Calu3 (cell line): ENCODE results near the gene AKR1C2. TPM values are rescaled to one million over a fixed set of nuclear protein-coding genes. Genes with fewer than 3 reads are reported as not detected.
A peak's percentile ranks its signal among the peaks of the same experiment; 100 is the strongest.
"Not testable (repeated sequence)": the region's sequence is repeated elsewhere in the genome, so short reads cannot be mapped to it uniquely, and the experiment has no call there.

ENCODE experiments used
- BruUV-seq: library from RNA; stranded (reverse); fragments of 400-500 nt; replicated peaks from 2 replicates; lab custom pipeline; 2021; lab: Mats Ljungman, UMichigan
- CTCF ChIA-PET: fragments of 300-600 bp; sonication (Branson Sonifier 250); formaldehyde crosslinking; loops from one replicate; lab custom pipeline; 2022; ENCODE audit warnings: antibody characterized with exemption; lab: Charles Lee
- DNase-seq: peaks from one replicate; pipeline ENCODE4 v3.0.0; 2022
- H3K27ac Mint-ChIP-seq: one replicate; pipeline ENCODE4 v1.8.0; 2022; ENCODE audit warnings: mixed read lengths; ENCODE audit not compliant: unreplicated experiment
- H3K27me3 Mint-ChIP-seq: one replicate; pipeline ENCODE4 v1.8.0; 2022; ENCODE audit warnings: mixed read lengths; ENCODE audit not compliant: unreplicated experiment
- H3K36me3 Mint-ChIP-seq: one replicate; pipeline ENCODE4 v1.8.0; 2022; ENCODE audit warnings: mild to moderate bottlenecking, moderate library complexity, mixed read lengths; ENCODE audit not compliant: insufficient read depth, unreplicated experiment
- H3K4me1 Mint-ChIP-seq: one replicate; pipeline ENCODE4 v1.8.0; 2022; ENCODE audit warnings: mild to moderate bottlenecking, low read depth, mixed read lengths; ENCODE audit not compliant: unreplicated experiment
- H3K4me3 Mint-ChIP-seq: one replicate; pipeline ENCODE4 v1.8.0; 2022; ENCODE audit warnings: mild to moderate bottlenecking, low read depth, moderate library complexity, mixed read lengths; ENCODE audit not compliant: unreplicated experiment
- H3K9me3 Mint-ChIP-seq: one replicate; pipeline ENCODE4 v1.8.0; 2022; ENCODE audit warnings: low read depth, mixed read lengths; ENCODE audit not compliant: unreplicated experiment
- CTCF ChIP-seq: fragments of 200-600 bp; IDR thresholded peaks from one replicate; pipeline ENCODE4 v1.8.0; 2022; ENCODE audit warnings: antibody characterized with exemption; ENCODE audit not compliant: unreplicated experiment
- intact Hi-C: fragments of 100-400 bp; cut with micrococcal nuclease; formaldehyde crosslinking; loops from one replicate; pipeline ENCODE4 v1.10.0; 2022; ENCODE audit not compliant: unreplicated experiment
- total RNA-seq: library from RNA; stranded (reverse); gene quantifications from 2 replicates; pipeline ENCODE4 v1.2.3, GENCODE V29; 2022

Gene AKR1C2
- total RNA-seq, 1 experiment from 2014 or later = 10.6 TPM

GRCh38 chr10:5036511-5036910 is 32.9 kb upstream of the AKR1C2 start:
- no TSS peak for BruUV-seq
- no peak for DNase-seq
- CTCF ChIA-PET = interaction anchor here (1.1 kb wide), 1 partner anchor 10 kb away, joined by 3 read pairs; no protein-coding TSS in a partner anchor
- peaks cover 5% of the 10 kb centered on the region for H3K36me3 Mint-ChIP-seq
- no peak for TF ChIP-seq CTCF
- H3K4me3 Mint-ChIP-seq = no peak overlapping the region
- peaks cover 59% of the 10 kb centered on the region for H3K4me1 Mint-ChIP-seq
- intact Hi-C loops = no loop called here
- no peaks in the 10 kb centered on the region for H3K27me3 Mint-ChIP-seq
- no peak overlapping the region for H3K27ac Mint-ChIP-seq
- no peaks in the 10 kb centered on the region for H3K9me3 Mint-ChIP-seq

GRCh38 chr10:5035356-5035755 is 31.7 kb upstream of the AKR1C2 start:
- Mint-ChIP-seq H3K27me3 (no peaks in the 10 kb centered on the region), H3K36me3 (peaks cover 5% of the 10 kb centered on the region), H3K27ac (no peak overlapping the region)

GRCh38 chr10:5034588-5034987 is 30.9 kb upstream of the AKR1C2 start:
- peaks cover 54% of the 10 kb centered on the region for H3K4me1 Mint-ChIP-seq
- H3K9me3 Mint-ChIP-seq = peaks cover 2% of the 10 kb centered on the region
- H3K27ac Mint-ChIP-seq = no peak overlapping the region
- no peak for TF ChIP-seq CTCF
- no peaks in the 10 kb centered on the region for H3K27me3 Mint-ChIP-seq
- CTCF ChIA-PET = no interaction called here
- BruUV-seq = no TSS peak
- no peak for DNase-seq
- intact Hi-C loops = no loop called here
- H3K4me3 Mint-ChIP-seq = no peak overlapping the region
- H3K36me3 Mint-ChIP-seq = peaks cover 5% of the 10 kb centered on the region

More at GRCh38 chr10:5035356-5035755, 31.7 kb upstream of the AKR1C2 start:
- DNase-seq = no peak
- no peak for TF ChIP-seq CTCF
- no peaks in the 10 kb centered on the region for H3K9me3 Mint-ChIP-seq
- H3K4me1 Mint-ChIP-seq = peaks cover 54% of the 10 kb centered on the region
- BruUV-seq = no TSS peak
- CTCF ChIA-PET = no interaction called here
- H3K4me3 Mint-ChIP-seq = no peak overlapping the region
- intact Hi-C loops = no loop called here

GRCh38 chr10:5033061-5033778 is 29.6 kb upstream of the AKR1C2 start:
- Mint-ChIP-seq H3K27me3 (no peaks in the 10 kb centered on the region), H3K36me3 (peaks cover 5% of the 10 kb centered on the region), H3K4me3 (peak overlapping the region; percentile 20), H3K9me3 (peaks cover 2% of the 10 kb centered on the region), H3K27ac (peak overlapping the region; percentile 86), H3K4me1 (peaks cover 47% of the 10 kb centered on the region)
- no TSS peak for BruUV-seq
- DNase-seq = no peak
- TF ChIP-seq CTCF = no peak
- intact Hi-C loops = no loop called here
- CTCF ChIA-PET = no interaction called here

GRCh38 chr10:5032444-5032843 is 28.8 kb upstream of the AKR1C2 start:
- H3K27ac Mint-ChIP-seq, H3K4me3 Mint-ChIP-seq, intact Hi-C loops, BruUV-seq, H3K27me3 Mint-ChIP-seq, CTCF ChIA-PET, H3K9me3 Mint-ChIP-seq, DNase-seq, H3K36me3 Mint-ChIP-seq: not testable (repeated sequence)
- H3K4me1 Mint-ChIP-seq = peaks cover 40% of the 10 kb centered on the region

- CTCF ChIA-PET, H3K27me3 Mint-ChIP-seq, intact Hi-C loops, BruUV-seq, H3K9me3 Mint-ChIP-seq, DNase-seq, H3K36me3 Mint-ChIP-seq, H3K4me3 Mint-ChIP-seq, H3K27ac Mint-ChIP-seq: not testable (repeated sequence)
- peaks cover 37% of the 10 kb centered on the region for H3K4me1 Mint-ChIP-seq
Observed at GRCh38 chr10:5031588-5031987, 27.9 kb upstream of the AKR1C2 start.
